SK-N-SH (cell line): ENCODE results near the gene TAMM41.

Source experiments
- CTCF ChIP-seq: fragments of 200-600 bp; sonication (generic); IDR thresholded peaks from 2 replicates; pipeline ENCODE4 v1.6.1; 2017; ENCODE audit warnings: antibody characterized with exemption, mild to moderate bottlenecking, moderate library complexity
- EP300 ChIP-seq, 2 experiments: IDR thresholded peaks; 2 replicates each; pipeline versions ENCODE4 v1.4.0 to v1.6.1; 2012; ENCODE audit warnings: borderline replicate concordance in 1 of 2, low read depth in 1 of 2, low read length in 1 of 2
- EZH2phosphoT487 ChIP-seq: fragments of 200-600 bp; sonication (generic); IDR thresholded peaks from 2 replicates; pipeline ENCODE4 v1.6.1; 2017; ENCODE audit warnings: low read depth, mixed run types, mild to moderate bottlenecking, antibody characterized with exemption, moderate library complexity, borderline replicate concordance
- JUND ChIP-seq: IDR thresholded peaks from 2 replicates; pipeline ENCODE4 v1.4.0; 2012
- MAX ChIP-seq: IDR thresholded peaks from 2 replicates; pipeline ENCODE4 v1.4.0; 2012; ENCODE audit warnings: low read depth
- NRF1 ChIP-seq: IDR thresholded peaks from 2 replicates; pipeline ENCODE4 v1.6.1; 2012; ENCODE audit warnings: low read depth, mild to moderate bottlenecking, low read length
- RAD21 ChIP-seq: IDR thresholded peaks from 2 replicates; pipeline ENCODE4 v1.6.1; 2012; ENCODE audit warnings: mild to moderate bottlenecking, low read length
- REST ChIP-seq: IDR thresholded peaks from 2 replicates; pipeline ENCODE4 v1.6.1; 2012; ENCODE audit warnings: mild to moderate bottlenecking, low read depth, low read length, moderate library complexity
- RFX5 ChIP-seq: IDR thresholded peaks from 2 replicates; pipeline ENCODE4 v1.6.1; 2012; ENCODE audit warnings: mild to moderate bottlenecking, improper control_type of control experiment, low read length
- TAF1 ChIP-seq: IDR thresholded peaks from 2 replicates; pipeline ENCODE4 v1.6.1; 2012; ENCODE audit warnings: low read depth, mild to moderate bottlenecking, low read length, moderate library complexity, borderline replicate concordance

- TF ChIP-seq NRF1 (no peak), TAF1 (no peak), CTCF (no peak), JUND (no peak), EZH2phosphoT487 (no peak), RFX5 (no peak), REST (no peak), MAX (no peak), EP300 (IDR thresholded peaks at IDR 0.05; ENCODE audit: borderline replicate concordance in 1 of 2, low read depth in 1 of 2, low read length in 1 of 2) (no peak), RAD21 (no peak)
Measured at GRCh38 chr3:11769704-11770476, 76.8 kb downstream of the TAMM41 start.
